HTR-8/SVneo (cell line): ENCODE results near the gene ZNG1C.
"Not testable (repeated sequence)": the region's sequence is repeated elsewhere in the genome, so short reads cannot be mapped to it uniquely, and the experiment has no call there.

ENCODE experiments used
- DNase-seq: peaks from one replicate; pipeline ENCODE4 v3.0.0; 2011; ENCODE audit warnings: low spot score, mixed read lengths; ENCODE audit not compliant: insufficient read length
- FAIRE-seq: peaks from 2 replicates; lab custom pipeline; 2011; peaks lifted over from hg19 to GRCh38; lab: Jason Lieb, UNC

Gene ZNG1C

GRCh38 chr9:68338000-68338399 is 96.2 kb downstream of the ZNG1C start:
- DNase-seq, FAIRE-seq: not testable (repeated sequence)

DNA sequence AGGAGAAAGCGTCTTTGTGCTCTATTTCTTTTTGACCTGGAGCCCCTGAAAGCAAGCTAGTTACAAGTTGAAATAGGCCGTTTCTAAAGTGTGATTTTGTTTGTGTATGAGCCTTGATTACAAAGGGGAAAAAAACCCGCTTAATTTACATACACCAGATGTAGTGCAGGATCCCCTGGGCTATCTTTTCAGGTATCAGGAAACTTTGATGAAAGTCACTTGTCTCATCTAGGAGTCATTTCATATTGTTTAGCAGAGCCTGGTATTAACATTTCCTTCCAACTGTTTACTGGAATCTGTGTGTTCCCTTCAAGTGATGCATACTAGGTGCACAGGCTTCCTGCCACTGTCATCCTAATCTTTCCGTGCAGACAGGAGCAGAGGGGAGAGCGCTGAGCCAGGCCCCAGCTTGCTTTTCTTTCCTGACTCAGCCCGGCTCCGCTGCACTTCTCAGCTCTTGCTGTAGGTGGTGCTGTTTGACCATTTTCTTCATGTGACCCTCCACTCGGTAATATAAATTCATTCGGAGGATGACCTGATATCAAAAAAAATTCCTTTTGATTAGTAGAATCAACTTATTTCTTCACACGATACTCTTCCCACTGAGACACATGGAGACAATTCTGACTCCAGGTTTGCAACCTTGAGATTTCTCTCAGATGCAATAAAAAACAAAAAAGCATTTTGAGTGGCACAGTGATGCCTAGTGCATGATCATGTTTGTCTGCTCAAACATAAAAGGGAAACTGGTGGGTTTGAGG is 100.7 kb downstream of the ZNG1C start:
- not testable (repeated sequence) for DNase-seq, FAIRE-seq

- DNase-seq, FAIRE-seq: not testable (repeated sequence)
Observed at GRCh38 chr9:68343242-68343641, 101.5 kb downstream of the ZNG1C start.

DNA sequence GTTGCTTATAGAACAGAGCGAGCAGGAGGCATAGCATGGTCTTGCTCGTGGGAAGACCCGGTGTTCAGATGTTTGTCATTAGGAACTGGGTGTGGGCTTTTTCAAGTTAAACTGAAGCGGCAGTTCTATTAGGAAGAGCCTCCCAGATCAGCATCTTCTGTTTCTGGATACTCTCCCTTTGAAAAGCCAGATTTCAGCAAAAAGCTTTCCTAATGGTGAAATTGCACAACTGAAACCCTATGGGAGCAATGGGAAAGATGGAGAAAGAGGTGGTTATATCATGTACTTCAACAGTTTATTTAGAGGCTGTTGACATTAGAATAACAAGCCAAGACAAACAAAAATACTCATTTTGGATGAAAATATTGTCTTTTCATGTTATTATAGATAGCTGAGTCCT is 102.2 kb downstream of the ZNG1C start:
- FAIRE-seq, DNase-seq: not testable (repeated sequence)
